Stimulated activated CD8-positive, alpha-beta memory T cell treated with anti-CD3 and anti-CD28 coated beads, Interleukin-12 subunit alpha, Interleukin-12 subunit beta, amount 100 ng/mL, for 24 hours (primary cell): ENCODE measurements around the gene TBCE.

Experiments
- DNase-seq: peaks from one replicate; pipeline ENCODE4 v3.0.0-alpha.2; 2020; ENCODE audit errors: extremely low read depth

The TBCE gene

GRCh38 chr1:235410467-235410866, 43.2 kb downstream of the TBCE start:
- no peak for DNase-seq

- DNase-seq: no peak
Observed at GRCh38 chr1:235411489-235412486, 44.6 kb downstream of the TBCE start.

DNA sequence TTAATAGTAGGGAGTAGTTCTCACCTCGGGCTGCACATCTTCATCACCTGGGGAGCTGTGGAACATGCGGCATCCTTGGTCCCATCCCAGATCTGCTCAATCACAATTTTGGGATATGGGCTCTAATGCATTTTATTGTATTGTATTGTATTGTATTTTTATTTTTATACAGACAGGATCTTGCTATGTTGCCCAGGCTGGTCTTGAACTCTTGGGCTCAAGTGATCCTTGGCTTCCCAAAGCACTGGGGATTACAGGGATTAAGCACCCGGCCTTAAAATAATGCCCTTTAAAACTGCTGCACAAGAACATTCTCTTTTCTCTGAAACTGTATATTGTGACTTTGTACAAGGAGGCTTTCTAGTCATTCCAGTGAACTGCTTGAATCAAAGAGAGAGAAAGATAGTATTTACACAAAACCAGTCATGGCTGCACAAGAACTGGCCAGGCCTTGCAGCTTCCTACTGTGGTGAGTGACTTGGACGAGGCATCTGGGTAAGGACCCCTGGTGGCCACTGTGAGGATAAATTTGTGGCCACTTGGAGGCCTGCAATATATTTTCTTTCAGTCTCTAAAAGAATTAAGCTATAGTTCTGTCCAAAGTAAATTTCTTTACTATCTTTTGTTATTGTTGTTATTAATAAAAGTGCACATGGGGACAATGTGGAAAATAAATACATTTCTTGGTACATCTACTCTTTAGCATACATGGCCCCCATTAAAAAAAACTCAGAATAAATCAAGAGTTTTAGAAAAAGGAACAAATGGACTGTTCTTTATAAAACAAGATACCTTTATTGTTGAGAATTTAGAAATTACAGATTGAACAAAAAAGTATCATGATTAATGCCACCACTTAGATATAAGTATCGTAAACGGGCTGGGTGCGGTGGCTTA, 48.0 kb downstream of the TBCE start:
- DNase-seq: no peak

- no peak for DNase-seq
Observed at GRCh38 chr1:235416662-235417049, 49.4 kb downstream of the TBCE start.

DNA sequence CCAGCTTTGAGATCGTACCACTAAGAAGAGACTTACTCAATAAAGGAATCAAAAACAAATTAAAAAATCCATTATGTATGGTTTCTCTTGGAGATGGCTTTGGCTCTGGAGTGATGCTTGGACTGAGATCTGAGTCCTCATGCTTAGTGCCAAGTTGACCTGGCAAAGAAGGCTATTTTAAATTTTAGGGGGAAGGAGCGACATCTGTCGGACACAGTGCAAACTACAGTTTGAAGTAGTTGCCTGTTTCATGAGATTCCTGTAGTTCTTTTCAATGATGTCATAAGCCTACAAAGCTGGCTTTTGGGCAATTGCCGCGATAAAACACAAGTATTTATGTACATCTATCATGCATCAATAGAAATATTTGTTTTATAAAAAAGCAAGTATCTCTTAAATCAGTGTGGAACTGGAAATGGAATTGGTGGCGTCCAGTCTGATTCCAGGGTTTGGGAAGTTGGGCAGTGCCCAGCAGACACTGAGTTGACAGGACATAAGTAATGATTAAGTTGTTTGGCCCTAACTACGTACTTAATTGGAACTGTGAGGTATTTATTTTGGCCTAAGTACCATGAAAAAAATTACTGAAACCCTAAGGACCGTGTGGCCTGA, 50.0 kb downstream of the TBCE start:
- no peak for DNase-seq

GRCh38 chr1:235421751-235422150, 54.5 kb downstream of the TBCE start:
- DNase-seq: no peak

GRCh38 chr1:235423214-235423652, 56.0 kb downstream of the TBCE start:
- no peak for DNase-seq

DNA sequence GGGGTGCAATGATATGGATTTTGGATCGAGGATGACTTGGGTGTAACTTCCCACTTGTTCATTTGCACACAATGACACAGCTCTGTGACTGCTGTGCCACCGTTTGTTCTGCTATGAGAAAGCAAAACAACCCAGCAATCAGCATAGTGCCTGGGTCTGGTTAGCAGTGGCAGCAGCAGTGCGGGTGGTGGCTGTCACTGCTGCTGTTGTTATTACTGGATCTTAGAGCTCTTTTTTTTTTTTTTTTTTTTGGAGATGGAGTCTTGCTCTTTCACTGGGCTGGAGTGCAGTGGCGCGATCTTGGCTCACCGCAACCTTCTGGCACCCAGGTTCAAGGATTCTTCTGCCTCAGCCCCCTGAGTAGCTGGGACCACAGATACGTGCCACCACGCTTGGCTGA, 56.9 kb downstream of the TBCE start:
- DNase-seq: no peak

GRCh38 chr1:235425357-235425756, 58.1 kb downstream of the TBCE start:
- DNase-seq: no peak

DNA sequence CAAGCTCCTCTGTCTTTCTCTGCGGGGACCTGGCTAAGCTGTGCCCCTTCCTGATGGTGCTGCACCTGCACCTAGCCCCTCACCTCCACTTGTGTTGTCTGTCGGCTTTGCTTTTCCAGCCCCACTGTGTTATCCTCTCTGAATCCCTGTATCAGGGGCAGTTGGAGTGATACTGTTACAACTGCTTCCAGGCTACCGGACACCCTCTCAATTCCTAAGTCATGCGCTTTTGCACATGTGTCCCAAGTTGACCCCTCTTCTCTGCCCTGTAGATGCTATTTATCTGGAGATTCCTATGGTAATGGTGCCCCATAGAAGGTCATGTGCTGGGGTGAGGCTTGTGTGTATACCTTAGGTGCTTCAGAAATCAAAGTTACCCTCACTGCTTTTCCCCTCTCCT, 58.9 kb downstream of the TBCE start:
- DNase-seq: no peak

DNA sequence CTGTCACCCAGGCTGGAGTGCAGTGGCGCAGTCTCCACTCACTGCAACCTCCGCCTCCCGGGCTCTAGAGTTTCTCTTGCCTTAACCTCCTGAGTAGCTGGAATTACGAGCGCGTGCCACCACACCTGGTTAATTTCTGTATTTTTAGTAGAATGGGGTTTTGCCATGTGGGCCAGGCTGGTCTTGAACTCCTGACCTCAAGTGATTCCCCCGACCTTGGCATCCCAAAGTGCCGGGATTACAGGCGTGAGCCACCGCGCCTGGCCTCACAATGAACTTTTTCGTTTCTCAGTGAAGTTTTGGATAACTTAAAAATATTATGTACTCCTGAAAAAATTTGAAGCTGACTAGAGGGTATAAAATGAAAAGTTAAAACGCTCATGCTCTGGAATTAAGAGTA, 59.5 kb downstream of the TBCE start:
- no peak for DNase-seq

DNA sequence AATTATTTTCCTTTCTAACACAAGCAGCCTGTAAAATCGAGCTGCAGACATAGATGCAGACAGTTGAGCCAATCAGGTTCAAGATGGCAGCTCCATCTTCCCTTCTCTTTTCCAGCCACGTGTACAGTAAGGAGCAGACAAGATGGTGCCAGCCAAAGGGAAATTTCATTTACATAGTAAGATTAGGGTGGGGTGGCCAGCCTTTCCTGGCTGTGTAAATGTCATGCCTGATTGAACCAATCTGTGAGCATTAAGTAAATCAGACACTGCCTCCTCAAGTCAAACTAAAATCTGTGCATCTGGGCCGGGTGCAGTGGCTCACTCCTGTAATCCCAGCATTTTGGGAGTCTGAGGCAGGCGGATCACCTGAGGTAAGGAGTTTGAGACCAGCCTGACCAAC, 60.2 kb downstream of the TBCE start:
- DNase-seq: no peak

DNA sequence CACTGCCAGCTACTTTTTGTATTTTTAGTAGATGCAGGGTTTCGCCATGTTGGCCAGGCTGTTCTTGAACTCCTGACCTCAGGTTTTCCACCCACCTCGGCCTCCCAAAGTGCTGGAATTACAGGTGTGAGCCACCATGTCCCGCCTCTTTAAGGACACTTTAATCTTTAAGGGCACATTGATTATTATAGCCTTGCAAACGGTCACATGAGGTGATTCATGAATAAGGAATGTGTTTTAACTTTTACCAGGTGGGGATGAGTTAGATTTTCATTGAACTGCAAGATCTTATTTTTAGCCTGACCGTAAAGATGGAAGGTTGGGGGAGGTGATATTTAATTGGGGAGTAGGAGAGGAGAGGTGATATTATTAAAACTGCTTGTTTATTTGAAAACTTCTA, 61.9 kb downstream of the TBCE start:
- no peak for DNase-seq

DNA sequence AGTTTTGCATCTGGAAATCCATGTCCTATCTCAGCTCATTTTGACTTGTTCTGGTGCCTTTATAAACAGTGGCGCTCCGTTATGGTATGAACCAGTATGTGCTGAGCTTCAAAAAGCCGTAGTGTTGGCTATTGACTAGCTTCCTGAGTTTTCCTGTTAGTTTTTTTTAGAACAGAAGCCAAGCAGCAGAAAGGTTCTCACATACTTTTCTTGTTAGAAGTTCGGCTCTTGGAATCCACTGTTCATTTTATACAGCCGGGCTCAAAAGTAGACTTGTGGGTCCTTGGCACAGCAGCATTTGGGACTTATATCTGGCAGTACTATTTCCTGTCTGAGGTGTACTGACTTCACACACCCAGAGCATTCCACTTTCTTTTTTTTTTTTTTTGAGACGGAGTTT, 63.8 kb downstream of the TBCE start:
- no peak for DNase-seq

- DNase-seq: no peak
Observed at GRCh38 chr1:235434001-235434400, 66.8 kb downstream of the TBCE start.

GRCh38 chr1:235441159-235441685, 74.0 kb downstream of the TBCE start:
- DNase-seq: no peak

- DNase-seq: no peak
Observed at GRCh38 chr1:235442788-235443429, 75.7 kb downstream of the TBCE start.

DNA sequence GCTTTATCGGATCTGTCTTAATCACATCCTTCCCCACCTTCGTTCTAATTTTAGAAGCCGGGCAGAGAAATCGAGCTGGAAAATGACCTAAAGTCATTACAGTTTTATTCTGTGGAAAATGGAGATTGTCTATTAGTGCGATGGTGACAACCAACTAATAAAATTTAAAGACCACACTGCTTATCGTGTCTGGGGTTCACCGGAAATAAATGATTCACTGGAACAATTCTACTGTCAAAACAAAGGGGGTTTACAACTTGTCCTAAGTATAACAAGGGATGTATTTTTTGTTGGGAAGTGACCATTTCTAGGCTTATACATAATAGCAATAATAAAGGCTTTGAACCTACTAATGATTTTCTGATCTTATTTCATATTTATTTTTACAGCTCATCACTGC, 81.4 kb downstream of the TBCE start:
- DNase-seq: no peak

GRCh38 chr1:235450433-235450832, 83.2 kb downstream of the TBCE start:
- no peak for DNase-seq

DNA sequence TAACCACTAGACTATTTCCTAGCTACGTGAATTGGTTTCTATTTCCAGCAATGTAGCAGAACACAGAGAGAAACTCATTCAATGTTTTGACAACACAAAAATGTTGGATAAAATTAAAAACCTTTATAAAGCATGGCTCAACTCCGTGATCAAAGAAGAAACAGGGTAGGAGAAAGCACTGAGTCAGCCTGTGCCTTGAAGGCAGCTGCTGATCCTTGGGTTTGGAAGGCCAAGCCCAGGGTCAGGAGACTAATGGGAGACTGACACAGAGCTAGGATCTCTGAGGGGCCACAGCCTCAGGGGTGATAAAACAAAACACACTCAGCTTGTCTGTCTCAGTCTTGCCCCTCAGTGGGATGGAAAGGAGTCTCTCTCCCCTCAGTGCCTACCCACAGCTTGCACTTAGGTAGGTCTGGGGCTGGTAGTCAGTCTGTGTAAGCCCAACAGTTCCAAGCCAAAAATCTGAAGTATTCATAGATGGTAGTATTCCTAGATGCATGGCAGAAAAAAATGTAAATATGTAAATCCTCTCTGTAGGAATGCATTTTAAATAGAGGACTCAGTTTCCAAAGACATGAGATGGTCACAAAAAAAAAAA, 83.8 kb downstream of the TBCE start:
- no peak for DNase-seq

DNA sequence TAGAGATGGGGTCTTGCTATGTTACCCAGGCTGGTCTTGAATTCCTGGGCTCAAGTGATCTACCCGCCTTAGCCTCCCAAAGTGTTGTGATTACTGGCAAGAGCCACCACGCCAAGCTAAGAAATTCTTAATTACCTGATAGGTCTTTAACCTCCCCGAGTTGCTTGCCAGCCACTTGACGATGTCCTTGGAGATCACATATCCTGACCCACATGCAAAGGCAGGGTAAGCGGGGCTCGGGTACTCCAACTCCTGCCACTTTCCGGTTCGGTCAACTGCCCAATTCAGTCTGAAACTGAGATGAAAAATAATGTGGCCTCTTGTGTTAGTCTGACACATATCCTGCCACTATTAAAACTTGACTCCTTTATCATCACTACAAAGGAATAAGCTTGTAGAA, 86.8 kb downstream of the TBCE start:
- DNase-seq: no peak
